ENCODE measurements around the gene CRACDL.
A peak's percentile ranks its signal among the peaks of the same experiment; 100 is the strongest.

CRACDL gene

DNA sequence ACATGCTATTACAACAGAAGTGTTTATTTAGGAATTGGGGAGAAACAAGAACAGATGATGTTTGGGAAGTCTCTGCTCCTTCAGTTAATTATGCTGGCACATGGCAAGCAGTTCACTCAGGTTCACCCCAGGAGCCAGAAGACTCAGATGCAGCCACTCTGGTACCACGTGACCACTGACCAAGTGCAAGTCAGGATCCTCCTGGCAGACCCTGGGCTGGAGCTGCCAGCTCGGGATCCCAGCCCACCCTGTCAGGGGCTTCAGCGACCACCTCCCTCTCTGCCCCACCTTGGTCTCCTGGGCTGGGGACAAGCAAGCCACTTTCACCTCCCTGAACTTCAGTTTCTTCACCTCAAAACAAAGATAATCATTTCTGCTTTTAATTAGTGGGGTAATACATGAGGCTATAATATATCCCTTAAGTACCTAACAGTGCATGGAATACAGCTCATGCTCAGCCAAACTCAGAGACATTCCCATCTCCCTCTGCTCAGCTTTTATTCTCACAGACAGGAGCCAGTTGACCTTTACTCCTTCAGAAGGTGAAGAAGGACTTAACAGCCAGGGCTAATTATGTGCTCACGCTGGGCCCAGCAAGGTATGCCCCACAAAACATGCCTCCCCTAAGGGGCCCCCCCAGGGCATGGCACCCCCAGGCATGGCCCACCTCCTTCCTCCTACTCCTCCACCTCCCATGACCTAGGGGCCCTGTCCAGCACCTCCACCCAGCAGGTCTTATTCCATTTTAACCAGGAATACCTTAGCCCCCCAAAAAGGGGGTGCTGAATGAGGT, 11.8 kb downstream of the CRACDL start:
- no peak for DNase-seq

DNA sequence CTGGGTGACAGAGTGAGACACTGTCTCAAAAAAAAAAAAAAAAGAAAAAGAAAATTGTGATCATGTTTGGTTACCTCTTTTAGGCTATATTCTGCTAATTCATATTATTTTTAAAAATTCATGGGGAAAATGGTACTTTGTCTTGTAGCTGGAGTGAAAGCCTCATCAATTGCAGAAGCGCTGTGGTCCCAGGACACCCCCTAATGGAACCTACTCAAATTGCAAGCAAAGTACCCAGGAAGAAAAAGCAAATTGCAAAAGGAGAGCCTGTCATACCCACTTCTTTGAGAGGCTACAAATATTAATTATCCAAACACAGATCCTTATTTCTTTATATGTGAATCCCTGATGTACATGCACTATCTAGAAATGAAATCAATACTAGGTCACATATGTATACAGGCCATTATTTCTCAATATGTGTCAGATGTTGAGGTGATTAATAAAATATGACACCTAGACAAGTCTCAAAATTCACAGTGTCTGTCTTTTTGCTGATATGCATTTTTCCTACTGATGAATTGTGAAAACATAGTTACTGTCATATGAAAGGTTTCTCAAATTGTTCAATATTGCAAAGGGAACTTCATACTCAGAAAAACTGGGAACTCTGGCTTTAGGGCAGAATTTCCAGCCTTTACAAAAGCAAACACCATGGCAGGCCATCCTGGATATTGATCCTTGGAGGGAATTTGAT, 12.6 kb downstream of the CRACDL start:
- no peak for DNase-seq

DNA sequence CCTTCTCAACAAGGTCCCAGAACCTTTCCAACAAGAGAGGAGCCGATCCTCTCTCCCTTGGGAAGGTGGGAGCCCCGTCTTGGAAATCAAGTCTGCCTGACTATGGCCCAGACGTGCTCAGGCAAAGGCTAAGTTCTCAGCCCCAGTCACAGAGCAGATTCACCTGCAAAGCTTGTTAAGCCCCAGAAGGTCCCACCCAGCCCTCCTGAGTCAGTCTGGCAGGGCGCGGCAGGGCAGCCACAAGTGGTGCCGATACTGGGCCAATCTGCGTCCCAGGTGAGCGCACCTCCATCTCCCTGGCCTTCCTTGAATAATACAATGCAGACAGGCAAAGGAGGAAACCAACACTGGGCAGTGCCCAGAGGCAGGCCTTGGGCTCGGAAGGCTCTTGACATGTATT, 15.0 kb downstream of the CRACDL start:
- no peak for DNase-seq

DNA sequence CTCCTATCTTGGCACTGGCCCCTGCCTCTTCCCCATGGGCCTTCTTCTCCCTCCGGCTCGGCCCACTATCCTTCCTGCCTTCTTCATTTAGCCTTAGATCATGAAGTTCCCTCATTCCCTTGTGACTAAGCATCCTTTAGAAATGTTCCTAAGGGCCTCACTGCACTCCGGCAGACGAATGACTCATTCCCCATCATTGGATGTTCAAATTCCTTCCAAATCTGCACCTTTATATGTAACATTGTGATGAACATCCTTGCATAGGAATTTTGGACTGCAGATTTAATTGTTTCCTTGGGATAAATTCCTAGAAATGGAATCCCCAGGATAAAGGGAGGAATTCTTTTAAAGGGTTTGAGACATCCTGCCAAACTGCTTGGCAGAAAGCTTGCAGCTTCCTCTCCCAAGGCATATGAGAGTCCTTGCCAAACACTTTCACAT, 19.0 kb downstream of the CRACDL start:
- no peak for DNase-seq

DNA sequence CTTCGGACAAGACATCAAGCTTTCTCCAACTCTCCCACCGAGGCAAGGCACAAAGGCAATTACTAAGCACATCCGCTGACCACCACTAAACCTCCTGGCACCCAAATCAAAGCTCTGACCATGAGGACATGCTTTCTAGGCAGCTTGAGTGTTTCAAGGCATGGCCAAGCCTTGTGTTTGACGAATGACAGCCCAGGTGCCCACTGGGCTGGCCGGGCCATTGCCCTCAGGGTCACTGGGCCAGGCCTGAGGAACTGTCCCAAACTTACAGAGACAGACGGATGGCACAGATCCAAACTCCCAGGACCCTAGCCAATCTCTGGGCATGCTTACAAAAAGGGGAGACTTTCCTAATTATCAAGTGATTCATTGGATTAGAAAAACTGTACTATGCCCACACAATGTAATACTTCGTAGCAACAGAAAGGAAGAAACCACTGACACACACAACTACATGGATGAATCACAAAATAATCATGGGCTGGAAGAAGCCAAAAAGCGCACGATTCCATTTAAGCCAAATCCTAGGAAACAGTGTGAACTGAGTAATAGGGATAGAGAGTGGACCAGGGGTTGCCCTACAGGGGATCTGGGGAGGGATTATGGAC, 20.2 kb downstream of the CRACDL start:
- no peak for DNase-seq

DNA sequence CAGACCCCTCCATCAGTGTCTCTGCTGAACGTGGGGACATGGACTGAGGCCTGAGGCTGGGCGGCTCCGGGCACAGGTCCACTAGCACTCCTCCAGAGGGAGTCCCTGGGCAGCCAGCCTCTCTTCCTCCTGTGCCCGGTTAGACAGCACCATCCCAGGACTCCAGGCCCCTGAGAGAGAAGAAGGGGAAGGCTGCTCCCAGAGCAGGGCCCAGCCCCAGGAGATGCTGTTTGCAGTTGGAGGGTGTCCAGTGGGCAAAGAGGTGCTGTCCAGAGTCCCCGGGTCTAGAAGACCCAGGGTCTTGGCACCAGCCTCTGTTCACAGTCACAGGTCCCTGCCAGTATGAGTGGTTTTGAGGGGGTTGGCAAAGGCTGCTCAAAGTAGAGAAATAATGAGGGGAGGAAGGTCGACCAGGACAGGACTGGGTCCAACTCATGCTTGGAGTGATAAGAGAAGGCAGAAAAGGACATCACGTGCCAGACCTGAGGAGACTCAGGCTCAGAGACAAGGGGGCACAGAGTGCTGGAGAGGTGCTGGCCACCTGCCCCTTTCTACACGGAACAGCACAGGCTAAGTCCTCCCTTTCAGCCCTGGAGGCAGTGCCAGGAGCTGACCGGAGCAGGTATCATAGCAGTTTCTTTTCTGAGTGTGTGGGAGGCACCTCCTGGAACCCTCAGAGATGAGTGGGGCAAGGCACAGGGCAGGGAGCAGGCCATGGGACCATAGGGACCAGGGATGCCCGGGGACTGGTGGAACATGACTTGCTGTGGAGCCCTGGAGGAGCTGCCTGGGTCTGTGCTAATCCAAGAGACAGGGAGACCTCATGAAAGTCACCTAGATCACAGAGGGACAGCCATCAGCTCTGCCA, 21.1 kb downstream of the CRACDL start:
- DNase-seq = peak; percentile 60

DNA sequence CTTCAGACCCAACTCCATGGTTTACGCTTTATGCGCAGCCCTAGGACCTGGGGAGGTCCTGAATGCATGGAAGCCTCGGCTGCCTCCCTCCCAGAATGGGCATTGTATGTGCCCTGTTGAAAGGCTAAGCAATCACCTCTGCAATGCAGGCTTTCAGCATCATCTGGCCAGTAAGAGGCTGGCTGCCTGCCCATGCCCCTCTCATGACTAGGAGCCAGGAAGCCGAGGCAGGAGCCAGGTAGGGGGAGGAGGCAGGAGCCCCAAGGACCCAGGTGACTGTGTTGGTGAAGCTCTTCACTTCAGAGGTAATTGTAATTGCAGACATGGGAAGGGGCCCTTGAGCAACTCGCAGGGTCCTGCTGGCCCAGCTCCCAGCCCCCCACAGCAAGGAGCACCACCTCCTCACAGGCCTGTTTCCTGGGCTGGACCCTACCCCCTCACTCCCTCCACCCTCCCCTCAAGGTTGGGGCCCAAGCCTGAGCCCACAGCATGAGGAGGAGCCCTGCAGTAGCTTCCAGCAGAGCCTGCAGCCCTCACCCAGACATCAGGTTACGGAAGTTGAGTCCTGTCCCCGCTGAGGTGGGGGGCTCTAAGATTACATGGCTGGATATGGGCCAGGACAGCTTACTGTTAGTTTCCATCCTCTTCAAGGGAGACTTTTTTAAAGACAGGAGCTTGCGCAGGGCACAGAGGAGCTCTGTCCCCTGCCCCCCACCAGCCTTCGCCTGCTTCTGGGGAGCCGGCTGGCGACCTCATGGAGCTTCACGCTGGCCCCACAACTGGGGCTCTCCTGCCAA, 21.9 kb downstream of the CRACDL start:
- peak; percentile 86 for DNase-seq

DNA sequence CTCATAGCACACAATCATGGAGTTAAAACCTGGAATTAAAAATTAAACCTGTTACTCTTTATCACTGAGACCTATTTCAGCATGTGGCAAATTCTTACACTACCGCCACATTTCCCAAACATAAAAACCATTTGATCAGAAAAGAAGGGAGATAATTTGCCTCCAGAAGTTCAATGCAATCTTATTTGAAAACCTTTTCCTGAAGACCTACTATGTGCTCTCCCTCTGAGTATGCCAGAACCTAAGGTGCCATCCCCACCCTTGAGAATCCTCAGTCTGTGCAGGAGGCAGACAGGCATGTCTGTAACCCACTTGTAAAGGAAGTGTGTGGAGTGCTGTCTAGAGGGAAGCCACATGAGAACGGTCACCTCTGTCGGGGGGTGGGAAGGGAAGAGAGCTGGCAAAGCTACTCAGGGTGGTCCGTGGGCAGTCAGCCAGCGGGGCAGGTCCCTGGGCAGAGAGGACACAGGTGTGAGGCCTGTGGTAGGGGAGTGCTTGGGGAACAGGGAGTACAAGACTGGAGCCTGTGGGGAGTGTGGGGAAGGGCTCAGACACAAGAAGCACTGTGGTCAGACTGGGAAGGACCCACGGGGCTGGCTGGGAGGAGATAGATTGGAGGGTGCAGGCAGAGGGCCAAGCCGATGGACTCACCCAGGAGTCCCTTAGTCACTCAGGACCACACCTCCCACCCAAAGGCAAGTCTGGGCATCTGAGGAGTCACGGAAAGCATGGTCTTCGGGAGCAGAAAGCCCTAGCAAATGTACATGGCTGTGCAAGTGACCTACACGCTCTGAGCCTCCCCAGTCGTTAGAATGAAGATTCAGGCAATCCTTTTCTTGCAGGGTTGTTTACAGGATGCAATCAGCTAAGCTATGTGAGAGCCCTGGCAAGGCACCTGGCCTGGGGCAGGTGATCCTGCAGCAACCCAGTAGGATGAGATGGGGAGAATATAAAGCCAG, 22.8 kb downstream of the CRACDL start:
- DNase-seq = peak; percentile 35

DNA sequence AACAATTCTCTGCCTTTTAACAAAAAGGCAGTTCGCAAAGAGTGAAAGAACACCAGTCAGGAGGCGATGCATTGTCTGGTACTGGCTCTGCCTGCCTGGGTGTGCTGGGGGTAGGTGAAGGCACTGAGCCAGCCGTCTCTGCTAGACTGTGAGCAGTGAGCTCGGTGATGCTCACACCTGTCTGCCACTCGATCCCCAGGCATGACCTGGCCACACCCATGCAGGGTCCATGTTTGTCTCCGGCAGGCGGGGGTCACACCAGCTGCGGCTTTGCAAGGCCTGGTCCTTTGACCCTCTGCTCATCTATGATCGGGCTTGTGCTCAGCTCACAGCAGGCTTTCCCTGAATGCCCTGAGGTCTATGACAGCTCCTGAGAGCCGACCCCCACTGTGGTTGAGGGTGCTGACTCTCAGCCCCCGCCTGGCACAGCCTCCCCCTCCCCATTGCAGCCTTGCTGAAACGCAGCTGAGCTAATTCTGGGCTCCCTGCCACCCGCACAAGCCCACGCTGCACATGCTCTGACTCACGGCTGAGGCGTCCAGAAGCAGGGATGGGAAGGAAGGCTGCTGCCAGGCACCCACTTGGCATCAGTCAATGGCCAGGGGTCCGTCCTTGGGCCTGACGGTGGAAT, 23.7 kb downstream of the CRACDL start:
- DNase-seq = peak; percentile 79

DNA sequence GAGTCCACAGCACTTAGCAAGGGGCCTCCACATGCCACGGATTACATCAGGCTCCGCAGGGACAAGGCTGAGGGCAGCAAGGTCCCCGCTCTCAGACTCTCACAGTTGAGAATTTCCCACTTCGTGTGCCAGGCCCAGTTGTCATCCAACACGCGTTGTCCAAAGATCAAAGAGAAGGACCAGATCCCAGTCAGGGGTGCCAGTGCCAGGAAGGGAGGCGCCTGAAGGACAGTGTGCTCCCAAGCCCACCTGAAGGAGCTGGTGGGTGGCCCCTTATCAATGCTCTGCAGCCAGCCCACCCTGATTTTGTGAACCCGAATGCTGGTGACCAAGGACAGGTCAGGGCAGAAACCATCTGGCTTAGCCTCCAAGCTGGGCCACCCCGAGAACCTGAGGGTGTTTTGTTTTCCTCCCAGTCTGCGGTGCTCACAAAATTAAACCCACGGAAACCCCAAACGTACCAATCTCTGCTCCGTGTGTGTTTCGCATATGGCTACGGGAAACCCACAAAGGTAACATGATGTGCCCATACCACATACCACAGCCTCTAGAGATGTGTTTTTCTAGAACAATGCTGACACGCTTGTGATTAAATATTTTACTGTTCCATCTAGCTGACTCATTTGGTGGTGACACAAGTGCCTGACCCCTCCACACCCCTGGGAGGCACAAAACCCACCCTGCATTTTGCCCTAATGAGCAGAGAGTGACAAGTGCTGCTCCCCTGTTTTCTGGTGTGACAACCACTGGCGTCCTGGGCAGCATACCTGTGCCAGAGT, 24.5 kb downstream of the CRACDL start:
- no peak for DNase-seq

DNA sequence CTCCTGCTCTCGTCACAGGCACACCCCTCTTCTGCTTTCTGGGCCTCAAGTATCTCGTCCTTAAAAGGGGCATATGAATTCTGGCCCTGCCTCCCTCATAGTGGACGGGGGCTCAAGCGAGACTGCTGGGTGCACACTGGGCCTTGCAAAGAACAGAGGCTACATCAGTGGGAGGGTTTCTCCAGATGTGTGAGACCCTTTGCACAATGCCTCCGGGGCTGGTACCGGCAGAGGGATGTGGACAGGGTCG, 25.0 kb downstream of the CRACDL start:
- DNase-seq = no peak

DNA sequence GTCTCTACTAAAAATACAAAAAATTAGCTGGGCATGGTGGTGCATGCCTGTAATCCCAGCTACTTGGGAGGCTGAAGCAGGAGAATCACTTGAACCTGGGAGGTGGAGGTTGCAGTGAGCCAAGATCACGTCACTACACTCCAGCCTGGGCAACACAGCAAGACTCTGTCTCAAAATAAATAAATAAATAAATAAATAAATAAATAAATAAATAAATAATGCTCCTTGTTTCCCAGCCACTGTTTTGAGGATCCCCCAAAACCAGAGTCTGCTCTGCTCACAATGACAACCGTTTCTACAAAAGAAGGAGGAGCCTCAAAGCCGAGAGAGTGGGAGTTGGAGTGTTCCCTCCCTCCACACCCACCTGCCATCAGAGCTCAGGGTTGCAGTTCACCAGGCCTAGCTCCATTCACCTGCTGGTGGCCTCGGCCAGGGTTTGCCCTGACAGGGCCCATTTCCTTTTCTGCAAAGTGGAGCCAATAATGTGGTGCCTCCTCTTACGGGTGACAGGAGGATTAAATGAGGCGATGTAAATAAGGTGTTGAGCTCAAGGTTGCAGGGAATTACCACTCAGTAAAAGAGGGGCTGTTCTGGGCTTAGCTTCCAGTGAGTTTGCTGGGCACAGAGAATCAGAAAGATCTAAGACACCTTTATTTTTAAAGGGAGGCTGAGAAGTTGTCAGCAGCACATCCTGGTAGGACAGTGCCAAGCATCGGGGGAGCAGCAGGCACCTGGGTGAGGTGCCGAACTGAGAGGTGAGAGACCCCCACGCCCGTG, 25.5 kb downstream of the CRACDL start:
- DNase-seq = peak; percentile 10

DNA sequence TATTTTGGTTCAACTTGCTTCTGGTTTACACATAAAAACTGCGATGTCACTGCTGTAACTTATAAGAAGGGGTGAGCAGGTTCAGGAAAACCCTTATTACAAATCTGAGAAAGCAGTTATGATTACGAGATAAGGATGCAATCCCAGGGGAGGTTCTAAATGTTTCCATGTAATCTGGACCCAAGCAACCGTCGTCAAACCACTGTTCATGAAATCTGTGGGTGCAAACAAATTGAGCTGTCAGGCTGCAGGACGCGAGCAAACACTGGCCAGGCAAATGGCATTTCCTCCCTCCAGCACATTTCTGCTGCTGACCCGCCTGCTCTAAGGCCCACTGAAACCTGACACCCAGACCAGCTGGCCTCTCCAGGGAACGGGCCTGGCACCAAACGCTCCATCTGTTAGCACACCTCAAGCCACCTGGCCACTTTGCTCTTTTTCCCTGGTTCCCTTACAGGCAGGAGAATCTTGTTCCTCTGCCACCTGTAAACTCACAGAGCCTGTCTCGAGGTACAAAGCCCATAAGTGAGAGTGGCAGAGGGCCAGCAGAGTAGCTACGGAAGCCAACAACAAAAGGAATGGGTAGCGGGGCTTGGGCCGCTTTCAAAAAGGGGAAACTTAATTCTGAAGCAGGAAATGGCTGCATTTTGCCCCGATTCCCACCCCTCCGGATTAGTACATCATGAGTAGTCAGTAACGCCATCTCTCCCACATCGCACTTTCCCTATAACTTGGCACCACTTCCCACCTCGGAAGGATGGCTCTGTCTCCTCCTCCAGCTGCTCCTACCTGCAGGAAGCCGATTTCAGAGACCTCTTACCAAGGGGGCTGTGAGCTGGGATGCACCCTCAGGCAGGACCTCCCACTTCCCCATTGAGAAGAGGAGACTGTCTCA, 26.5 kb downstream of the CRACDL start:
- DNase-seq = peak; percentile 98

DNA sequence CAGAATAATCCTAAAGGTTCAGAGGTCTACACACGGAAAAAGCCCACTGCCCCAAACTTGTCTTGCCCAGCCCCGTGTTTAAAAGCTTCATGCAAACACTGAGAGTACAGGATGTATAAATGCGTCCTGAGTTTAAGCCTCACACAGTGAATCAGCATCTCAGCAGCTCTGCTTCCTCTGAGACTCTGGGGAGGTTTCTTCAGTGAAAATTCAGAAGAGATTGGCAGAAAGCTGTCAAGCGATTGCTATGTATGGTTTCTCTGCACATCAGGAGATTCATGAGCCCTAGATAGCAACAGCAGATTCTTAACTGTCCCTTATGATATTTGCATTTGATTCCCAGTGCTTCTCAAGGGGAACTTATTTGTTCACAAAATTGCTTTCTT, 27.1 kb downstream of the CRACDL start:
- no peak for DNase-seq

DNA sequence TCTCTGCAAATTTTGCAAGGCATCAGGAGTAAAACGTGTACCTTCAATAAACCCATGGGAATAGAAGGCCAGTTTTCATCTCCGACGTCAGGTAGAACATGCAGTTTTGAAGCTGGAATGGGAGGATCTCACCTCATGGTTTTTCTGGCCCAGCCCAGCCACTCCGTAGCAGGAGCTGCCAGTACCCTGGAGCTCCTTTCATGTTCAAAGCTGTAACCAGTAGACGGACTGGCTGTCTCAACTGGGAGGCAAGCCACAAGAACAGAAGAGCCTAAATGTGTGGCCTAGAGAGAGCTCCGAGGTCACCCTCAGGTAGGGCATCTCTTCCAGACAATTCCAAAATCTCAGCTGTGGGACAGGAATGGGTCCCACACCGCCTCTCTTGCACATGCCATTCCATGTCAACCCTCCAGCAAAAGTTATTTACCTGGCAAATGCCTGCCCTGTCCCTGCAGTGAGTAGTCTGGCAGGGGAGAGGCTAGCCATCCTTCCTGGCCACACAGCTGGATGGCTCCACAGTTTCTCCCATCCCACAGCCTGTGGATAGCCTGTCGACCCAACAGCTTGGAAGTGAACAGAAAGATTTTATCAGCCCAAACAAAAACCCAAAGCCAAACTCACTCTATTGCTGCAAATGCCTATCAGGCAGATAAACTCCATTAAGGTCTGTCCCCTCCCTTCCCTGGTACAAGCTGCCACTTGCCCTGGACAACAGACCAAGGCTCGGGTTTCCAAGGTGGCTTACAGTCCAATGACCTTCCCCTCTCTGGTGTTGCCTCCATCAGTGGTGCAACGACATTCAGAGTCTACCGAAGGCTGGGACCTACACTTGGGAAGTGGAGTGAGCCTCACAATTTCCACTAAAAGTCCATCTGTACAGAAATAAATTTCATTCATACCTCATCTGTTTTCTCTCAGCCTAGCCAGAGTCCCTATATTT, 27.8 kb downstream of the CRACDL start:
- no peak for DNase-seq

DNA sequence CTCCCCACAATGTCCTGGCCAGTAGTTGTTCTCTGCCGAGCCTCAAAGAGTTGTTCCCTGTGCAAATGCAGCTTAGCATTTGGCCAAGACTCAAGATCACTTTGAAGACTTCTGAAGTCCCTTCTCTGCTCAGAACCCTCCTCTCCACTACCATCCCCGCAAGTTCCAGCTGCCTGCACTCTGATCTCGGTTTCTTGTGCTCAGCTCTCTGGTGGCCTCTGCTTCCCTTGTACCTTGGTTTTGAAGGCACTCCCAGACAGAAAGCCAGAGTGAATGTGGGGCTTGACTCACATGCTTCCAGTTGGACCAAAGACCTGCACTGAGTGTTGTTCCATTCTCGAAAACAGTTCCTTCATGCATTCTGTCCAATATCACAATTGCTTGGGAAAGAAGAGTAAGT, 28.6 kb downstream of the CRACDL start:
- DNase-seq = no peak
